OCI-LY7 (cell line): ENCODE measurements around the gene VASP.

Experiments
- EZH2phosphoT487 ChIP-seq: fragments of 200-600 bp; sonication (generic); IDR thresholded peaks from 2 replicates; pipeline ENCODE4 v1.6.1; 2018; ENCODE audit warnings: low read depth, borderline replicate concordance, mild to moderate bottlenecking, mixed run types, antibody characterized with exemption, low read length, moderate library complexity, mixed read lengths
- TF ChIP-seq, protein P1 (sequence below): fragments of 200-600 bp; sonication (generic); conservative IDR thresholded peaks from 2 replicates; pipeline ENCODE4 v1.5.1; 2014; ENCODE audit warnings: mild to moderate bottlenecking, antibody characterized with exemption, low read length, moderate library complexity, mixed read lengths

DNA sequence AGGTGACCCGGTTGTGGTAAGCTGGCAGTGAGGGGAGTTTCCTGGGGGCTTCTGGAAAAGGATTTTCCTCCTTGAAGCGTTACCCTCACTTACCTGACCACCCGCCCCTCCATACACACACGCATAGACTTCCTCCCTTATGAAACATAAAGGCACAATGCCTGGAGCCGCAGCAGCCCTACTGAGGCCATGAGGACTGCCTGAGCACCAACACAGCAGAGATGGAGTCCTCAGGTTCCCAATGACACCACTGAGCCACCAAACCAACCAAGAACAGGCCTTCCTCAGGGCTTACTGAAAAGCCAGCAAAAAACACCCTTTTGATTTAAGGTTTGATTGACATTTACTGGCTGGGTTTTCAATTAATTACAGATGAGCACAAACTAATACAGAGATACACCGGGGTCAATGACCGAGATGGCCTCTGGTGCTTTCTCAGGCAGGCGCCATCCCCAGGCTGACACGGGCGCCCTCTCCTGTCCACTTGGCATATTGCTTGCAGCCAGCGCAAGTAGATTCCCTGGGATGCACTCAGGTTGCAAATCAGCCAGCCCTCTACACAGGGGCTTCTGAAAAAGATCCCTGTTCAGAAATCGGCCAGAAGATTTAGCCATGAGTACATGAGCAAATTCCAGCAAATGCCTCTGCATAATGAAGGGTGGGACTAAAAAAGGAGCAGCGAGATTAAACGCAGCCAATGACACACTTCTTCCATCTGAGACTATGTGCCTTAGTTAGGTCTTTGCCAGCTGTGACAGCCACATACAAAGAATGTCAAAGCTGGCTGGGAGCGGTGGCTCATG lies 62.5 kb downstream of the VASP start:
- TF ChIP-seq, protein P1, sequence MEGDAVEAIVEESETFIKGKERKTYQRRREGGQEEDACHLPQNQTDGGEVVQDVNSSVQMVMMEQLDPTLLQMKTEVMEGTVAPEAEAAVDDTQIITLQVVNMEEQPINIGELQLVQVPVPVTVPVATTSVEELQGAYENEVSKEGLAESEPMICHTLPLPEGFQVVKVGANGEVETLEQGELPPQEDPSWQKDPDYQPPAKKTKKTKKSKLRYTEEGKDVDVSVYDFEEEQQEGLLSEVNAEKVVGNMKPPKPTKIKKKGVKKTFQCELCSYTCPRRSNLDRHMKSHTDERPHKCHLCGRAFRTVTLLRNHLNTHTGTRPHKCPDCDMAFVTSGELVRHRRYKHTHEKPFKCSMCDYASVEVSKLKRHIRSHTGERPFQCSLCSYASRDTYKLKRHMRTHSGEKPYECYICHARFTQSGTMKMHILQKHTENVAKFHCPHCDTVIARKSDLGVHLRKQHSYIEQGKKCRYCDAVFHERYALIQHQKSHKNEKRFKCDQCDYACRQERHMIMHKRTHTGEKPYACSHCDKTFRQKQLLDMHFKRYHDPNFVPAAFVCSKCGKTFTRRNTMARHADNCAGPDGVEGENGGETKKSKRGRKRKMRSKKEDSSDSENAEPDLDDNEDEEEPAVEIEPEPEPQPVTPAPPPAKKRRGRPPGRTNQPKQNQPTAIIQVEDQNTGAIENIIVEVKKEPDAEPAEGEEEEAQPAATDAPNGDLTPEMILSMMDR = peak; percentile 99
- no peak for TF ChIP-seq EZH2phosphoT487
